HepG2 (cell line): Measurements from ENCODE around the gene PLAC9. TPM values are rescaled to one million over a fixed set of nuclear protein-coding genes. Genes with fewer than 3 reads are reported as not detected.
A peak's percentile ranks its signal among the peaks of the same experiment; 100 is the strongest.

Source experiments
- ATAC-seq: fragments of 200-7000 bp; cut with Tn5 transposase; 3 replicates; pipeline ENCODE4 v1.9.1; 2020; ENCODE audit warnings: mild to moderate bottlenecking, moderate library complexity
- BruUV-seq: library from RNA; stranded (reverse); fragments of 400-500 nt; replicated peaks from 2 replicates; lab custom pipeline; 2021; lab: Mats Ljungman, UMichigan
- CTCF ChIA-PET: fragments of 300-600 bp; formaldehyde crosslinking; extraction: SDS; loops from one replicate; lab custom pipeline; 2021; ENCODE audit warnings: low total read pairs, inconsistent platforms, low intra/inter-chr PET ratio; lab: Yijun Ruan, JAX
- POLR2A ChIA-PET: fragments of 350-600 bp; sonication (Branson Sonifier 250); formaldehyde crosslinking; loops from one replicate; lab custom pipeline; 2020; ENCODE audit warnings: antibody characterized with exemption, inconsistent platforms; lab: Yijun Ruan, JAX
- DNase-seq: peaks from one replicate; pipeline ENCODE4 v3.0.0-alpha.2; 2015; ENCODE audit warnings: low spot score
- FAIRE-seq: peaks from 3 replicates; lab custom pipeline; 2011; peaks lifted over from hg19 to GRCh38; lab: Jason Lieb, UNC
- H2AFZ ChIP-seq: one replicate; pipeline ENCODE4 v1.6.1; 2011; ENCODE audit warnings: low read length, inconsistent platforms
- H3K27ac ChIP-seq: fragments of 300-600 bp; 3 replicates; pipeline ENCODE4 v1.8.0; 2011; ENCODE audit warnings: mixed run types, mild to moderate bottlenecking, mixed read lengths, low read length, inconsistent platforms; ENCODE audit not compliant: insufficient read depth; ENCODE audit errors: extremely low read length
- H3K27me3 ChIP-seq, 2 experiments: fragments of 200-600 bp in 1 of 2; 2 replicates in 1 of 2; 3 replicates in 1 of 2; pipeline versions ENCODE4 v1.6.0 to v1.8.0; 2011; ENCODE audit warnings: low read length in 2 of 2, mild to moderate bottlenecking in 2 of 2, moderate library complexity in 2 of 2, inconsistent platforms in 1 of 2; ENCODE audit not compliant: insufficient read depth in 2 of 2, control insufficient read depth in 1 of 2
- H3K36me3 ChIP-seq, 2 experiments: fragments of 200-600 bp in 1 of 2; replicated peaks in 1 of 2; 2 replicates in 1 of 2; 3 replicates in 1 of 2; pipeline versions ENCODE4 v1.5.1 to v1.8.0; 2011; ENCODE audit warnings: low read length in 2 of 2, inconsistent platforms in 1 of 2; ENCODE audit not compliant: insufficient read depth in 2 of 2, control insufficient read depth in 1 of 2
- H3K4me1 ChIP-seq: 2 replicates; pipeline ENCODE4 v1.5.1; 2012; ENCODE audit warnings: low read length, inconsistent platforms; ENCODE audit not compliant: insufficient read depth
- H3K4me2 ChIP-seq: 2 replicates; pipeline ENCODE4 v1.6.0; 2011; ENCODE audit warnings: low read depth, low read length, inconsistent platforms
- H3K4me3 ChIP-seq, 3 experiments: fragments of 200-600 bp in 1 of 3; sonication (generic), shearing (Covaris generic) in 1 of 3; replicated peaks in 1 of 3; 2 replicates each; pipeline ENCODE4 v1.5.1; 2011 to 2016; ENCODE audit warnings: low read length in 3 of 3, inconsistent platforms in 2 of 3, low read depth in 2 of 3, mild to moderate bottlenecking in 2 of 3, control low read depth in 1 of 3, mixed read lengths in 1 of 3; ENCODE audit not compliant: insufficient read depth in 1 of 3
- H3K79me2 ChIP-seq: one replicate; pipeline ENCODE4 v1.6.1; 2011; ENCODE audit warnings: low read length, inconsistent platforms; ENCODE audit not compliant: insufficient read depth
- H3K9ac ChIP-seq: 2 replicates; pipeline ENCODE4 v1.6.0; 2011; ENCODE audit warnings: mild to moderate bottlenecking, low read depth, low read length, inconsistent platforms; ENCODE audit not compliant: insufficient read depth
- H3K9me3 ChIP-seq: 2 replicates; pipeline ENCODE4 v1.5.1; 2012; ENCODE audit warnings: mild to moderate bottlenecking, low read length
- H4K20me1 ChIP-seq: 2 replicates; pipeline ENCODE4 v1.6.0; 2011; ENCODE audit warnings: inconsistent platforms, mild to moderate bottlenecking, low read length, moderate library complexity; ENCODE audit not compliant: insufficient read depth
- FIP1L1 ChIP-seq: fragments of 200-400 bp; formaldehyde crosslinking; IDR thresholded peaks from 2 replicates; pipeline ENCODE4 v1.6.1; 2018; ENCODE audit warnings: low read depth, mild to moderate bottlenecking, low read length, moderate library complexity, borderline replicate concordance; ENCODE audit not compliant: insufficient read depth
- PHF5A ChIP-seq: IDR thresholded peaks from one replicate; pipeline ENCODE4 v1.6.1; 2018; ENCODE audit warnings: low read depth, missing genetic modification reagents; ENCODE audit not compliant: unreplicated experiment
- RAD21 ChIP-seq: fragments of 450-650 bp; formaldehyde crosslinking; IDR thresholded peaks from 2 replicates; pipeline ENCODE4 v1.5.0; 2020; ENCODE audit warnings: mild to moderate bottlenecking
- RCOR2 ChIP-seq: IDR thresholded peaks from 2 replicates; pipeline ENCODE4 v1.6.1; 2016; ENCODE audit warnings: missing biosample characterization, missing genetic modification reagents
- SNRNP70 ChIP-seq: fragments of 200-400 bp; formaldehyde crosslinking; IDR thresholded peaks from 2 replicates; pipeline ENCODE4 v1.6.1; 2017; ENCODE audit warnings: mild to moderate bottlenecking, low read depth, low read length, moderate library complexity
- TBP ChIP-seq: sonication (generic); formaldehyde crosslinking; IDR thresholded peaks from 2 replicates; pipeline ENCODE4 v1.5.0; 2020; ENCODE audit warnings: missing genetic modification reagents
- ZBTB20 ChIP-seq: sonication (generic); formaldehyde crosslinking; IDR thresholded peaks from 2 replicates; pipeline ENCODE4 v1.8.1; 2023; ENCODE audit warnings: missing genetic modification reagents, low read depth, mild to moderate bottlenecking, borderline replicate concordance
- ZIK1 ChIP-seq: sonication (generic); formaldehyde crosslinking; IDR thresholded peaks from 2 replicates; pipeline ENCODE4 v1.5.0; 2020; ENCODE audit warnings: mild to moderate bottlenecking, low read depth, missing genetic modification reagents, borderline replicate concordance
- ZNF234 ChIP-seq: sonication (generic); formaldehyde crosslinking; conservative IDR thresholded peaks from 2 replicates; pipeline ENCODE4 v1.5.1; 2020; ENCODE audit warnings: mild to moderate bottlenecking, missing genetic modification reagents
- ZNF253 ChIP-seq: sonication (generic); formaldehyde crosslinking; IDR thresholded peaks from 2 replicates; pipeline ENCODE4 v1.8.0; 2022; ENCODE audit warnings: mild to moderate bottlenecking, missing genetic modification reagents, borderline replicate concordance
- ZNF780A ChIP-seq: sonication (generic); formaldehyde crosslinking; IDR thresholded peaks from 2 replicates; pipeline ENCODE4 v1.8.0; 2022; ENCODE audit warnings: mild to moderate bottlenecking, missing genetic modification reagents, moderate library complexity
- WGBS: methylation state at CpG from one replicate; pipeline ENCODE4 v1.1.6; 2017; ENCODE audit warnings: low lambda C conversion rate; 5-methylcytosine and 5-hydroxymethylcytosine counted together
- in situ Hi-C: cut with HindIII; loops from 2 replicates; pipeline ENCODE4 v1.10.0; 2017; ENCODE audit warnings: low pct_unique_long_range_greater_than_20kb; ENCODE audit not compliant: extremely low pct_ligation_motif_present
- intact Hi-C: fragments of 100-400 bp; cut with micrococcal nuclease; formaldehyde crosslinking; loops from one replicate; pipeline ENCODE4 v1.10.0; 2022; ENCODE audit not compliant: unreplicated experiment
- polyA plus RNA-seq, 8 experiments: library from polyadenylated mRNA; depleted of rRNA in 3 of 8; stranded (reverse) in 7 of 8; unstranded in 1 of 8; fragments of >200 nt; fragmentation: Illumina TruSeq in 4 of 8; extraction: Trizol in 4 of 8; gene quantifications; 2 replicates each; pipeline versions ENCODE4 v1.2.1 to v1.2.3, GENCODE V29; 2011 to 2016; ENCODE audit warnings: low read depth in 4 of 8, missing spikeins in 1 of 8, mixed read lengths in 1 of 8; ENCODE audit not compliant: insufficient read depth in 1 of 8
- total RNA-seq, 5 experiments: library from RNA; depleted of rRNA; stranded (reverse); fragments of >200 nt; fragmentation: Illumina TruSeq; extraction: Trizol; gene quantifications; 2 replicates each; pipeline ENCODE4 v1.2.3, GENCODE V29; 2016; ENCODE audit warnings: low read depth in 1 of 5
- TF ChIP-seq, protein P1 (sequence below): sonication (generic); formaldehyde crosslinking; IDR thresholded peaks from 2 replicates; pipeline ENCODE4 v1.4.0; 2020; ENCODE audit warnings: missing genetic modification reagents, mild to moderate bottlenecking, borderline replicate concordance
- TF ChIP-seq, protein P2 (sequence below): IDR thresholded peaks from 2 replicates; pipeline ENCODE4 v1.6.1; 2016; ENCODE audit warnings: missing compliant biosample characterization, missing genetic modification reagents, borderline replicate concordance
- TF ChIP-seq, protein P3 (sequence below): sonication (generic); formaldehyde crosslinking; IDR thresholded peaks from 2 replicates; pipeline ENCODE4 v1.5.0; 2020; ENCODE audit warnings: mild to moderate bottlenecking, missing genetic modification reagents, moderate library complexity
- TF ChIP-seq, protein P4 (sequence below): IDR thresholded peaks from 2 replicates; pipeline ENCODE4 v1.6.1; 2012; ENCODE audit warnings: low read length, improper control_type of control experiment

Gene PLAC9
- total and polyA plus RNA-seq, 2 of the 13 experiments (the other 11 are each of a cell fraction or from before 2014, with no cell fraction given), result not detected

DNA sequence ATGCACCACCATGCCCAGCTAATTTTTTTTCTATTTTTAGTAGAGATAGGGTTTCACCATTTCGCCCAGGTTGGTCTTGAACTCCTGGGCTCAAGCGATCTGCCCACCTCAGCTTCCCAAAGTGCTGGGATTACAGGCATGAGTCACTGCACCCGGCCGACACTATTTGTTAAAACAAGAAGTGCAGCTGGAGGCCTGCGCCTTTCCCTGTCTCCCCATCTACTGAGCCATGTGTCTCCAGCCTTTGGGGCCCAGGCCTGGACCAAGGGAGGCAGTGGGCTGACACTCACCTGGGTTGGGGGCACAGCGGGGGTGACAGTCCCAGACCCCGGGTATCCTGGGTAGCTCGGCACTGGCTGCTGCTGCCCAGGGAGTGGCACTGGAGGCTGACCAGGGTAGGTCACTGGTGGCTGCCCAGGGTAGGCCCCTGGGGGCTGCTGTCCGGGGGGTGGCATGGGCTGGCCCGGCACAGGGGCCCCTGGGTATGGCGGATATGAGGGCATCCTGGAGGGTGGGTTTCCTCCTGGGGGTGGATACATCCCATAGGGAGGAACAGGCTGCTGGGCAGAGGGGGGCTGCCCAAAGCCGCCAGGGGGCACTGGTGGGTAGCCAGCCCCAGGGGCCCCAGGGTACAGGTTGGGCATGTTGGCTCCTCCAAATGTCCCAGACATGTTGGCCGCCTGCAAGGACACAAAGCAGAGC, 36.3 kb downstream of the PLAC9 start:
- DNase-seq (no peak), FAIRE-seq (no peak), ATAC-seq (peak; percentile 75)
- WGBS, result 94% methylated on average over 11 of the region's 13 CpGs
- CTCF ChIA-PET, result interaction anchor here (1.7 kb wide), 1 partner anchor 54 kb away, joined by 13 read pairs; no protein-coding TSS in a partner anchor
- Histone ChIP-seq H3K4me3 (no peak overlapping the region), H3K27me3 (no peaks in the 10 kb centered on the region), H3K27ac (no peak overlapping the region), H3K79me2 (no peaks in the 10 kb centered on the region), H3K4me1 (no peaks in the 10 kb centered on the region), H3K9ac (no peak overlapping the region), H4K20me1 (no peaks in the 10 kb centered on the region), H3K36me3 (peaks cover 6 to 18% of the 10 kb centered on the region in 2 experiments; a peak in 4 of 5 replicates), H2AFZ (no peak overlapping the region), H3K4me2 (no peak overlapping the region), H3K9me3 (no peaks in the 10 kb centered on the region)
- no TSS peak for BruUV-seq
- intact Hi-C loops, result loop anchor here (2.0 kb wide), 2 partner anchors 26 to 54 kb away; no protein-coding TSS in a partner anchor
- in situ Hi-C loops, result no loop called here
- POLR2A ChIA-PET, result no interaction called here
- TF ChIP-seq TBP (CRISPR knock-in tag) (no peak), ZBTB20 (no peak), ZNF780A (CRISPR knock-in tag) (no peak), ZNF234 (CRISPR knock-in tag) (no peak), SNRNP70 (no peak), ZNF253 (no peak), RAD21 (CRISPR knock-in tag) (peak; percentile 76), FIP1L1 (no peak), ZIK1 (no peak), RCOR2 (CRISPR knock-in tag) (no peak), PHF5A (no peak)
- TF ChIP-seq, protein P1, sequence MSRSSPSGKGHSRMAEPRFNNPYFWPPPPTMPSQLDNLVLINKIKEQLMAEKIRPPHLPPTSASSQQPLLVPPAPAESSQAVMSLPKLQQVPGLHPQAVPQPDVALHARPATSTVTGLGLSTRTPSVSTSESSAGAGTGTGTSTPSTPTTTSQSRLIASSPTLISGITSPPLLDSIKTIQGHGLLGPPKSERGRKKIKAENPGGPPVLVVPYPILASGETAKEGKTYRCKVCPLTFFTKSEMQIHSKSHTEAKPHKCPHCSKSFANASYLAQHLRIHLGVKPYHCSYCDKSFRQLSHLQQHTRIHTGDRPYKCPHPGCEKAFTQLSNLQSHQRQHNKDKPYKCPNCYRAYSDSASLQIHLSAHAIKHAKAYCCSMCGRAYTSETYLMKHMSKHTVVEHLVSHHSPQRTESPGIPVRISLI (CRISPR knock-in tag), result no peak
- TF ChIP-seq, protein P2, sequence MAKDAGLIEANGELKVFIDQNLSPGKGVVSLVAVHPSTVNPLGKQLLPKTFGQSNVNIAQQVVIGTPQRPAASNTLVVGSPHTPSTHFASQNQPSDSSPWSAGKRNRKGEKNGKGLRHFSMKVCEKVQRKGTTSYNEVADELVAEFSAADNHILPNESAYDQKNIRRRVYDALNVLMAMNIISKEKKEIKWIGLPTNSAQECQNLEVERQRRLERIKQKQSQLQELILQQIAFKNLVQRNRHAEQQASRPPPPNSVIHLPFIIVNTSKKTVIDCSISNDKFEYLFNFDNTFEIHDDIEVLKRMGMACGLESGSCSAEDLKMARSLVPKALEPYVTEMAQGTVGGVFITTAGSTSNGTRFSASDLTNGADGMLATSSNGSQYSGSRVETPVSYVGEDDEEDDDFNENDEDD (CRISPR knock-in tag), result no peak
- TF ChIP-seq, protein P3, sequence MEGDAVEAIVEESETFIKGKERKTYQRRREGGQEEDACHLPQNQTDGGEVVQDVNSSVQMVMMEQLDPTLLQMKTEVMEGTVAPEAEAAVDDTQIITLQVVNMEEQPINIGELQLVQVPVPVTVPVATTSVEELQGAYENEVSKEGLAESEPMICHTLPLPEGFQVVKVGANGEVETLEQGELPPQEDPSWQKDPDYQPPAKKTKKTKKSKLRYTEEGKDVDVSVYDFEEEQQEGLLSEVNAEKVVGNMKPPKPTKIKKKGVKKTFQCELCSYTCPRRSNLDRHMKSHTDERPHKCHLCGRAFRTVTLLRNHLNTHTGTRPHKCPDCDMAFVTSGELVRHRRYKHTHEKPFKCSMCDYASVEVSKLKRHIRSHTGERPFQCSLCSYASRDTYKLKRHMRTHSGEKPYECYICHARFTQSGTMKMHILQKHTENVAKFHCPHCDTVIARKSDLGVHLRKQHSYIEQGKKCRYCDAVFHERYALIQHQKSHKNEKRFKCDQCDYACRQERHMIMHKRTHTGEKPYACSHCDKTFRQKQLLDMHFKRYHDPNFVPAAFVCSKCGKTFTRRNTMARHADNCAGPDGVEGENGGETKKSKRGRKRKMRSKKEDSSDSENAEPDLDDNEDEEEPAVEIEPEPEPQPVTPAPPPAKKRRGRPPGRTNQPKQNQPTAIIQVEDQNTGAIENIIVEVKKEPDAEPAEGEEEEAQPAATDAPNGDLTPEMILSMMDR (CRISPR knock-in tag), result peak; percentile 60
- TF ChIP-seq, protein P4, sequence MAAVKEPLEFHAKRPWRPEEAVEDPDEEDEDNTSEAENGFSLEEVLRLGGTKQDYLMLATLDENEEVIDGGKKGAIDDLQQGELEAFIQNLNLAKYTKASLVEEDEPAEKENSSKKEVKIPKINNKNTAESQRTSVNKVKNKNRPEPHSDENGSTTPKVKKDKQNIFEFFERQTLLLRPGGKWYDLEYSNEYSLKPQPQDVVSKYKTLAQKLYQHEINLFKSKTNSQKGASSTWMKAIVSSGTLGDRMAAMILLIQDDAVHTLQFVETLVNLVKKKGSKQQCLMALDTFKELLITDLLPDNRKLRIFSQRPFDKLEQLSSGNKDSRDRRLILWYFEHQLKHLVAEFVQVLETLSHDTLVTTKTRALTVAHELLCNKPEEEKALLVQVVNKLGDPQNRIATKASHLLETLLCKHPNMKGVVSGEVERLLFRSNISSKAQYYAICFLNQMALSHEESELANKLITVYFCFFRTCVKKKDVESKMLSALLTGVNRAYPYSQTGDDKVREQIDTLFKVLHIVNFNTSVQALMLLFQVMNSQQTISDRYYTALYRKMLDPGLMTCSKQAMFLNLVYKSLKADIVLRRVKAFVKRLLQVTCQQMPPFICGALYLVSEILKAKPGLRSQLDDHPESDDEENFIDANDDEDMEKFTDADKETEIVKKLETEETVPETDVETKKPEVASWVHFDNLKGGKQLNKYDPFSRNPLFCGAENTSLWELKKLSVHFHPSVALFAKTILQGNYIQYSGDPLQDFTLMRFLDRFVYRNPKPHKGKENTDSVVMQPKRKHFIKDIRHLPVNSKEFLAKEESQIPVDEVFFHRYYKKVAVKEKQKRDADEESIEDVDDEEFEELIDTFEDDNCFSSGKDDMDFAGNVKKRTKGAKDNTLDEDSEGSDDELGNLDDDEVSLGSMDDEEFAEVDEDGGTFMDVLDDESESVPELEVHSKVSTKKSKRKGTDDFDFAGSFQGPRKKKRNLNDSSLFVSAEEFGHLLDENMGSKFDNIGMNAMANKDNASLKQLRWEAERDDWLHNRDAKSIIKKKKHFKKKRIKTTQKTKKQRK, result no peak
